AG10803 (cell line): ENCODE measurements around the gene CFAP46.

Experiments used
- DNase-seq: peaks from one replicate; pipeline ENCODE4 v3.0.0; 2010; ENCODE audit warnings: low read depth
- H3K4me3 ChIP-seq: 2 replicates; pipeline ENCODE4 v1.5.1; 2011; ENCODE audit warnings: mild to moderate bottlenecking, low read length, control low read depth
- CTCF ChIP-seq: conservative IDR thresholded peaks from 2 replicates; pipeline ENCODE4 v1.5.1; 2011; ENCODE audit warnings: mild to moderate bottlenecking, low read length, control low read depth, inconsistent platforms

Gene CFAP46

GRCh38 chr10:132858121-132859081, 84.0 kb downstream of the CFAP46 start:
- no peak overlapping the region for H3K4me3 ChIP-seq
- TF ChIP-seq CTCF, result no peak
- no peak for DNase-seq

- TF ChIP-seq CTCF, result no peak
- H3K4me3 ChIP-seq, result no peak overlapping the region
- no peak for DNase-seq
Observed at GRCh38 chr10:132856869-132857524, 85.4 kb downstream of the CFAP46 start.

- H3K4me3 ChIP-seq, result no peak overlapping the region
- DNase-seq, result no peak
- TF ChIP-seq CTCF, result no peak
Observed at GRCh38 chr10:132855889-132856288, 86.5 kb downstream of the CFAP46 start.

GRCh38 chr10:132851451-132851850, 90.9 kb downstream of the CFAP46 start:
- TF ChIP-seq CTCF, result no peak
- no peak for DNase-seq
- no peak overlapping the region for H3K4me3 ChIP-seq

GRCh38 chr10:132850896-132851295, 91.5 kb downstream of the CFAP46 start:
- no peak for DNase-seq
- H3K4me3 ChIP-seq, result no peak overlapping the region
- no peak for TF ChIP-seq CTCF

- TF ChIP-seq CTCF, result no peak
- no peak for DNase-seq
- no peak overlapping the region for H3K4me3 ChIP-seq
Observed at GRCh38 chr10:132850246-132850645, 92.1 kb downstream of the CFAP46 start.
